HepG2 (cell line): ENCODE results near the gene IRGQ. TPM values are rescaled to one million over a fixed set of nuclear protein-coding genes. Genes with fewer than 3 reads are reported as not detected.

Experiments used
- BATF2 ChIP-seq: sonication (generic); formaldehyde crosslinking; IDR thresholded peaks from 2 replicates; pipeline ENCODE4 v1.8.0; 2022; ENCODE audit warnings: mild to moderate bottlenecking, missing genetic modification reagents, moderate library complexity
- BRD4 ChIP-seq: sonication (generic); formaldehyde crosslinking; IDR thresholded peaks from 2 replicates; pipeline ENCODE4 v1.4.0; 2020; ENCODE audit warnings: missing genetic modification reagents
- FOXC1 ChIP-seq: sonication (generic); formaldehyde crosslinking; IDR thresholded peaks from 2 replicates; pipeline ENCODE4 v1.8.0; 2022; ENCODE audit warnings: mild to moderate bottlenecking, missing genetic modification reagents, borderline replicate concordance
- IRX3 ChIP-seq: sonication (generic); formaldehyde crosslinking; IDR thresholded peaks from 2 replicates; pipeline ENCODE4 v1.8.1; 2023; ENCODE audit warnings: mild to moderate bottlenecking, low read depth, missing genetic modification reagents, borderline replicate concordance
- NFIC ChIP-seq: IDR thresholded peaks from 2 replicates; pipeline ENCODE4 v1.6.1; 2012; ENCODE audit warnings: mild to moderate bottlenecking, low read length, inconsistent platforms
- PBX3 ChIP-seq: sonication (generic); formaldehyde crosslinking; IDR thresholded peaks from 2 replicates; pipeline ENCODE4 v1.8.1; 2023; ENCODE audit warnings: missing genetic modification reagents, inconsistent platforms, borderline replicate concordance
- TGIF2 ChIP-seq: IDR thresholded peaks from 2 replicates; pipeline ENCODE4 v1.6.1; 2016; ENCODE audit warnings: control low read depth, missing compliant biosample characterization
- YEATS4 ChIP-seq: sonication (generic); formaldehyde crosslinking; IDR thresholded peaks from 2 replicates; pipeline ENCODE4 v1.4.0; 2020; ENCODE audit warnings: missing genetic modification reagents, borderline replicate concordance
- ZFP36 ChIP-seq: fragments of 150-350 bp; IDR thresholded peaks from 2 replicates; pipeline ENCODE4 v1.6.1; 2018; ENCODE audit warnings: borderline replicate concordance, low read length, low read depth; ENCODE audit not compliant: partially characterized antibody
- ZFX ChIP-seq: sonication (generic); formaldehyde crosslinking; IDR thresholded peaks from 2 replicates; pipeline ENCODE4 v1.4.0; 2020; ENCODE audit warnings: mild to moderate bottlenecking, low read depth, missing genetic modification reagents, moderate library complexity
- ZGPAT ChIP-seq: IDR thresholded peaks from 2 replicates; pipeline ENCODE4 v1.6.1; 2016; ENCODE audit warnings: mild to moderate bottlenecking
- ZNF446 ChIP-seq: sonication (generic); formaldehyde crosslinking; IDR thresholded peaks from 2 replicates; pipeline ENCODE4 v1.5.0; 2020; ENCODE audit warnings: mild to moderate bottlenecking, missing genetic modification reagents
- ZNF557 ChIP-seq: sonication (generic); formaldehyde crosslinking; IDR thresholded peaks from 2 replicates; pipeline ENCODE4 v1.4.0; 2020; ENCODE audit warnings: missing genetic modification reagents
- polyA plus RNA-seq, 8 experiments: library from polyadenylated mRNA; depleted of rRNA in 3 of 8; stranded (reverse) in 7 of 8; unstranded in 1 of 8; fragments of >200 nt; fragmentation: Illumina TruSeq in 4 of 8; extraction: Trizol in 4 of 8; gene quantifications; 2 replicates each; pipeline versions ENCODE4 v1.2.1 to v1.2.3, GENCODE V29; 2011 to 2016; ENCODE audit warnings: low read depth in 4 of 8, missing spikeins in 1 of 8, mixed read lengths in 1 of 8; ENCODE audit not compliant: insufficient read depth in 1 of 8
- total RNA-seq, 5 experiments: library from RNA; depleted of rRNA; stranded (reverse); fragments of >200 nt; fragmentation: Illumina TruSeq; extraction: Trizol; gene quantifications; 2 replicates each; pipeline ENCODE4 v1.2.3, GENCODE V29; 2016; ENCODE audit warnings: low read depth in 1 of 5
- TF ChIP-seq, protein P1 (sequence below): sonication (generic); formaldehyde crosslinking; IDR thresholded peaks from one replicate; pipeline ENCODE4 v1.5.1; 2020; ENCODE audit warnings: mild to moderate bottlenecking, missing genetic modification reagents; ENCODE audit errors: not compliant biosample characterization
- TF ChIP-seq, protein P2 (sequence below): IDR thresholded peaks from 2 replicates; pipeline ENCODE4 v1.6.1; 2016

The IRGQ gene
- total and polyA plus RNA-seq, 2 of the 13 experiments (the other 11 are each of a cell fraction or from before 2014, with no cell fraction given) = 11.6 to 12.4 TPM

DNA sequence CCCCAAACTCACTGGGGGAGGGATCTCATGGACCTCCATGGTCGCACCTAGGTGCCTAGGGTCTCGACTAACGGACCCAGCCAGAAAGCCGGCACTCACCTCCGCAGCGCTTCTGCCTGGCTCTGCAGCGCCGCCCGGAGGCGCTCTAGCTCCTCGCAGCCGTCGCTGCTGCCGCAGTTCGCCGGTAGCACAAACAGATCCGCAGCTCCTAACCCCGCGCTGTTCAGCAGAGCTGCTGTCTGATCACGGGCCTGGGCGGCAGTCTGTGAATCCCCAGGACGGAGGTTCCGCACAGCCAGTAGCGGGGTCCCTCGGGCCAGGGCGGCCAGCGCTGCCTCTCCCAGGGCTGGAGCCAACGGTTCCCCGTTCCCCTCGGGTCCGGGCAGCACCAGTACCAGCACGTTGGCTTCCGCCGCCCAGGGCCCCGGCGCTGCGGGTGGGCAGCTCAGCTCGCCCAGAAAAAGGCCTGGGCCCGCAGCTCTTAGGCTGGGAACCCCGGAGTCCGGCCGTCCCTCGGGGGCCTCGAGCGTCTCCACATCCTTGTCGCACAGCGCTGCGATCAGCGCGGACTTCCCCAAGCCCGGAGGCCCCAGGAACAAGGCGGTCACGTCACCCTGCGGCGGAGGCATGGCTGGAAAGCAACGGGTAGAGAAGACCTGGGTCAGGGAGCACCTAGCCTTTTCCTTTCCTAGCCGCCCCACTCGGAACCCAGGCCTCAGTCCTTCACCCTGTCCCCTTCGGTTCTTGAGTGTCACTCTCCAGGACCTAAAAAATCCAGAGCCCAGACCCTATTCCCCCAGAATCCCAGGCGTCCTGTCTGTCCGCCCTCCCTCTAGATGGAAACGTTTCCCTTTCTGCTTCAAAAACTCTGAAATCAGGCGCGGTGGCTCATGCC lies 977 bp downstream of the IRGQ start (continued):
- no peak; the same call in 1 of the 2 replicates for TF ChIP-seq FOXC1
- TF ChIP-seq NFIC = no peak
- TF ChIP-seq, protein P1, sequence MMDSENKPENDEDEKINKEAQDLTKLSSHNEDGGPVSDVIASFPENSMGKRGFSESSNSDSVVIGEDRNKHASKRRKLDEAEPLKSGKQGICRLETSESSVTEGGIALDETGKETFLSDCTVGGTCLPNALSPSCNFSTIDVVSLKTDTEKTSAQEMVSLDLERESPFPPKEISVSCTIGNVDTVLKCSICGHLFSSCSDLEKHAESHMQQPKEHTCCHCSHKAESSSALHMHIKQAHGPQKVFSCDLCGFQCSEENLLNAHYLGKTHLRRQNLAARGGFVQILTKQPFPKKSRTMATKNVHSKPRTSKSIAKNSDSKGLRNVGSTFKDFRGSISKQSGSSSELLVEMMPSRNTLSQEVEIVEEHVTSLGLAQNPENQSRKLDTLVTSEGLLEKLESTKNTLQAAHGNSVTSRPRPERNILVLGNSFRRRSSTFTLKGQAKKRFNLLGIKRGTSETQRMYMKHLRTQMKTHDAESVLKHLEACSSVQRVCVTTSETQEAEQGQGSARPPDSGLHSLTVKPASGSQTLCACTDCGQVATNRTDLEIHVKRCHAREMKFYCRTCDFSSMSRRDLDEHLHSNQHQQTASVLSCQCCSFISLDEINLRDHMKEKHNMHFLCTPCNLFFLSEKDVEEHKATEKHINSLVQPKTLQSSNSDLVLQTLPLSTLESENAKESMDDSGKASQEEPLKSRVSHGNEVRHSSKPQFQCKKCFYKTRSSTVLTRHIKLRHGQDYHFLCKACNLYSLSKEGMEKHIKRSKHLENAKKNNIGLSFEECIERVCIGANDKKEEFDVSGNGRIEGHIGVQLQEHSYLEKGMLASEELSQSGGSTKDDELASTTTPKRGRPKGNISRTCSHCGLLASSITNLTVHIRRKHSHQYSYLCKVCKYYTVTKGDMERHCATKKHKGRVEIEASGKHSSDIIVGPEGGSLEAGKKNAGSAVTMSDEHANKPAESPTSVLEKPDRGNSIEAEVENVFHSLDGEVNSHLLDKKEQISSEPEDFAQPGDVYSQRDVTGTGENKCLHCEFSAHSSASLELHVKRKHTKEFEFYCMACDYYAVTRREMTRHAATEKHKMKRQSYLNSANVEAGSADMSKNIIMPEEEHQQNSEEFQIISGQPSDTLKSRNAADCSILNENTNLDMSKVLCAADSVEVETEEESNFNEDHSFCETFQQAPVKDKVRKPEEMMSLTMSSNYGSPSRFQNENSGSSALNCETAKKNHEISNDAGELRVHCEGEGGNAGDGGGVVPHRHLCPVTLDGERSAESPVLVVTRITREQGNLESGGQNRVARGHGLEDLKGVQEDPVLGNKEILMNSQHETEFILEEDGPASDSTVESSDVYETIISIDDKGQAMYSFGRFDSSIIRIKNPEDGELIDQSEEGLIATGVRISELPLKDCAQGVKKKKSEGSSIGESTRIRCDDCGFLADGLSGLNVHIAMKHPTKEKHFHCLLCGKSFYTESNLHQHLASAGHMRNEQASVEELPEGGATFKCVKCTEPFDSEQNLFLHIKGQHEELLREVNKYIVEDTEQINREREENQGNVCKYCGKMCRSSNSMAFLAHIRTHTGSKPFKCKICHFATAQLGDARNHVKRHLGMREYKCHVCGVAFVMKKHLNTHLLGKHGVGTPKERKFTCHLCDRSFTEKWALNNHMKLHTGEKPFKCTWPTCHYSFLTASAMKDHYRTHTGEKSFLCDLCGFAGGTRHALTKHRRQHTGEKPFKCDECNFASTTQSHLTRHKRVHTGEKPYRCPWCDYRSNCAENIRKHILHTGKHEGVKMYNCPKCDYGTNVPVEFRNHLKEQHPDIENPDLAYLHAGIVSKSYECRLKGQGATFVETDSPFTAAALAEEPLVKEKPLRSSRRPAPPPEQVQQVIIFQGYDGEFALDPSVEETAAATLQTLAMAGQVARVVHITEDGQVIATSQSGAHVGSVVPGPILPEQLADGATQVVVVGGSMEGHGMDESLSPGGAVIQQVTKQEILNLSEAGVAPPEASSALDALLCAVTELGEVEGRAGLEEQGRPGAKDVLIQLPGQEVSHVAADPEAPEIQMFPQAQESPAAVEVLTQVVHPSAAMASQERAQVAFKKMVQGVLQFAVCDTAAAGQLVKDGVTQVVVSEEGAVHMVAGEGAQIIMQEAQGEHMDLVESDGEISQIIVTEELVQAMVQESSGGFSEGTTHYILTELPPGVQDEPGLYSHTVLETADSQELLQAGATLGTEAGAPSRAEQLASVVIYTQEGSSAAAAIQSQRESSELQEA (CRISPR knock-in tag) = no peak
- TF ChIP-seq, protein P2, sequence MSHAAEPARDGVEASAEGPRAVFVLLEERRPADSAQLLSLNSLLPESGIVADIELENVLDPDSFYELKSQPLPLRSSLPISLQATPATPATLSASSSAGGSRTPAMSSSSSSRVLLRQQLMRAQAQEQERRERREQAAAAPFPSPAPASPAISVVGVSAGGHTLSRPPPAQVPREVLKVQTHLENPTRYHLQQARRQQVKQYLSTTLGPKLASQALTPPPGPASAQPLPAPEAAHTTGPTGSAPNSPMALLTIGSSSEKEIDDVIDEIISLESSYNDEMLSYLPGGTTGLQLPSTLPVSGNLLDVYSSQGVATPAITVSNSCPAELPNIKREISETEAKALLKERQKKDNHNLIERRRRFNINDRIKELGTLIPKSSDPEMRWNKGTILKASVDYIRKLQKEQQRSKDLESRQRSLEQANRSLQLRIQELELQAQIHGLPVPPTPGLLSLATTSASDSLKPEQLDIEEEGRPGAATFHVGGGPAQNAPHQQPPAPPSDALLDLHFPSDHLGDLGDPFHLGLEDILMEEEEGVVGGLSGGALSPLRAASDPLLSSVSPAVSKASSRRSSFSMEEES (CRISPR knock-in tag) = no peak
- no peak for TF ChIP-seq ZFP36
- no peak for TF ChIP-seq ZNF557
- TF ChIP-seq BRD4 (CRISPR knock-in tag) = no peak
- no peak for TF ChIP-seq BATF2 (CRISPR knock-in tag)
- no peak for TF ChIP-seq YEATS4 (CRISPR knock-in tag)
- TF ChIP-seq PBX3 (CRISPR knock-in tag) = no peak
- no peak for TF ChIP-seq ZNF446
- peak; percentile 53 for TF ChIP-seq ZFX (CRISPR knock-in tag)
- TF ChIP-seq TGIF2 (CRISPR knock-in tag) = no peak
- no peak for TF ChIP-seq ZGPAT (CRISPR knock-in tag)
- TF ChIP-seq IRX3 (CRISPR knock-in tag) = no peak
